ENCODE data around the gene SFMBT2. TPM values are rescaled to one million over a fixed set of nuclear protein-coding genes. Genes with fewer than 3 reads are reported as not detected.

Gene SFMBT2
- total RNA-seq, 1 experiment from 2014 or later, result 8.2 TPM

DNA sequence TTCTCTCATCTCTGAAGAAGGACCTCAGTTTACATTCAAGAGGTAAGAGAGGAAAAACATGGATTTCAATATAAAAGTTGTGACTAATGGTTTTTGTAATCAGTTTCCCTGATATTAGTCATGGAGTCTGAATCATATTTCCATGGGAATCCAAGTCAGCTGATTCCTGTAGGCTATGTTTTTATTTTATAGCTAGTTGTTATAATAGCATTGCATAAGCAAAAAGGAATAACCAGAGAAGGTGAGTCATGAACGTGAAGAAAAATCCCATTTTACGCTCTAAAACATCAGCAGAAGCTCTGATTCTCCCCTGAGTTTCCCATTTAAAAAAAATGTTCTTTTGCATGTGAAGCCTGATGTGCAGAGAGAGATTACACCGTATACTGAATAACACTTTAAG, 299.3 kb downstream of the SFMBT2 start:
- H3K27ac ChIP-seq, result no peak overlapping the region
- no peak for DNase-seq

DNA sequence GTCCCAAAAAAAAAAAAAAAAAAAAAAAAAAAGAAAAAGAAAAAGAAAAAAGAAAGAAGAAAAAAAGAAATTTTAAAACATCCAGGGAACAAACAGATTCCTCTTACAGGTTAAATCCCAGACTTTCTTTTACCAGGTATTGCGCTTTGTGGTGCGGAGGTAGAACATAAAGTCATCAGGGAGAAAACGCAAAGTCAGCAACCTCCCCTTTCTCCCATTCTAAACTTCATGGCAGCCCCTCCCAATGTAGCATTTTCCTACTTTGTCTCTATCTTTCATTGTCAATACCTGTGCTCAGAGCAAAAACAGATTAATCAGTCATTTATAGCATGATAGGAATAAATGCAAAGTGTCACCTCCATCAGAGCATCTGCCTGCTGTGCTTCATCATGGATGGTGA, 299.7 kb downstream of the SFMBT2 start:
- Histone ChIP-seq H3K9me3 (replicated peaks) (no peaks in the 10 kb centered on the region), H3K36me3 (no peaks in the 10 kb centered on the region), H3K4me3 (no peak overlapping the region), H3K27ac (no peak overlapping the region), H3K27me3 (no peaks in the 10 kb centered on the region), H3K4me1 (no peaks in the 10 kb centered on the region)
- no peak for DNase-seq

More for the DNA sequence above, 299.3 kb downstream of the SFMBT2 start:
- Histone ChIP-seq H3K36me3 (no peaks in the 10 kb centered on the region), H3K27me3 (no peaks in the 10 kb centered on the region), H3K4me1 (no peaks in the 10 kb centered on the region), H3K4me3 (no peak overlapping the region), H3K9me3 (replicated peaks) (no peaks in the 10 kb centered on the region)
